CD4-positive, alpha-beta T cell treated with Interleukin-12 subunit alpha and Interleukin-12 subunit beta, for 1 hour (primary cell): Measurements from ENCODE around the gene CD58.

ENCODE experiments used
- DNase-seq: peaks from one replicate; pipeline ENCODE4 v3.0.0-alpha.2; 2020

Gene CD58

DNA sequence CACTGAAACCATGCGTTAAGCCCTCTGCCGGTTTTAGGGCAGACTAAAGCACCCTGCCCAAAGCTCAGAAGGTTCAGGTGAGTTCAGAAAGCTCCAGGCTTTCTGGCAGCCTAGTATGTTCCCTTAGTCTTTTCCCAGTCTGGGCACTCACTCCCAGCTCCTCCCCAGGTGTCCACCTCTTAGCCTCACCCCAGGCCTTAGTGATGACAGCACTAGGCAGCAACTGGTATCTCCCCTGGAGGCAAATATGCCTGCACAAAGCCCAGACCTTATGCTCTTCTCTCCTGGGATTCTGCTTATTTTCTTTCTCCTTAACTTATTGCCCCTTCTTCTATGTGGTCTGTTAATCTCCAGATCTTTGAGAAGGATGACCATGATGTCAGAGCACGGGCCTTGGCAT lies 80.2 kb downstream of the CD58 start:
- no peak for DNase-seq

DNA sequence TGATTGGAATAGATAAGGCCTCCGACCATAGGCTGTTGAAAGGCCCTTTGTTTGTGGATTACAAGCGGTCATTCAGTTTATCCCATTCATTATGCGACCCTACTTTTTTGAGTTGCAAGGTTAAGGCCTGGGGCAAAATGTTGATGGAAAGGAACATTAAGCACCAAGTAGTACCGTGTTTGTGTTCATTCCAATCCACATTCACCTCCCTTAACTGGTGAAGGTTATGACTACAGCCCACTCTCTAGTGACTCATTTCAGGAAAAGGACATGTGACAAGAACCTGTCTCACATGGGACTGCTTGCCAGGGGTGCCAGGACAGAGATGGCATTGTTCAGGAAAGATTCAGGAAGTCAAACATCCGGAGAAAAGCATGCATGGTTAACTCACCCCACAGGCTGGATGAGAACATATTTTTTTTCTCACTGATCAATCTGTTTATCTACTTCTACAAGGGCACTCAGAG lies 81.6 kb downstream of the CD58 start:
- no peak for DNase-seq

DNA sequence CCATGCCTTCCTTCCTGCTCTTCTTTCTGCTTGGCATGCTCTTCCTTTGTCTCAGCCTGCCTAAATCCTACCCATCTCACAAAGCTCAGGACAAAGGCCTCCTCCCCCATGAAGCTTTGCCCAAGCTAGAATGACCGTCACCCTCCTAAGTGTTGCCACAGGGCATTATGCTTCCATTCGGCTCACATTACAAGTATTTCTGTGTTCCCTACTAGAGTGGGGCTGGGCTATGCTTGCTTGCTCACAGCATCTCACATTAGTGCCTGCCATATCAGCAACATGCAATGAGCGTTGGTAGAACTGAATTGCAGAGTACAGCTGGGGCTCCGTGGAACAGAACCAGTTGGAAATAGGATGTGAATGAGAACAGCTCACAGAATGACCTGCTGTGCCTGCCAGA lies 82.8 kb downstream of the CD58 start:
- no peak for DNase-seq

DNA sequence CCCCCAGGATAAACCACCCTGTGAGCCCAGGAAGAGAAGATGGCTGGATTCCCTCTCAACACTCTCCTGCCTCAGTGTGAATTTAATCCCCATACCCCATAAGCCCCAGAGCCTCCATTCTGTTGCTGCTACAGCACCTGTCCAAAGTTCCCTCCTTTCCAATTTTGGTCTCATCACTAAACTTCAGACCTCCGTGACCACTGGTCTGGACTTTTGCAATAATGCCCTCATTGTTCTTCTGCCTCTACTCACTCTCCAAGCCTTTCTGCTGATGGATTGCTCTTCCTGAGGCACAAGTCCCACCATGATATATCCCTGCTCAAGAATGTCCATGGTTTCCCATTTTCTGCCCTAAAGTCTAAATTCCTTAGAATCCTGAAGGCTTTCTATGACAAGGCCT lies 83.2 kb downstream of the CD58 start:
- DNase-seq, result no peak

DNA sequence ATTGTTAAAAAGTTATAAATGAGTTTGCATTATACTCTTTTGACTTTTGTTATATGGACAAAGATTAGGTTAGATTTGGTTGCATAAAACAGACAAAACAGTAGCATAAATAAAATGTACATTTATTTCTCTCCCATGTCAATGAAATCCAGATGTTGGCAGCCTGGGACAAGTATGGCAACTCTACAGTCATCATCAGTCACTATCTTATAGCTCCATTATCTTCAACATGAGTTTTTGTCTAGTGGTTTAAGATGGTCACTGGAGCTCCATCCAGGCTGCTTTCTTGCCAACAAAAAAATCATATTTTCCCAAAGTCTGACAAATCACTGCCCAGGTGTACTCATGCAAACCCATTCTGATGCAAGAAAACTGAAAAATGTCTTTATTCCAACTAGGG lies 83.8 kb downstream of the CD58 start:
- DNase-seq, result no peak

DNA sequence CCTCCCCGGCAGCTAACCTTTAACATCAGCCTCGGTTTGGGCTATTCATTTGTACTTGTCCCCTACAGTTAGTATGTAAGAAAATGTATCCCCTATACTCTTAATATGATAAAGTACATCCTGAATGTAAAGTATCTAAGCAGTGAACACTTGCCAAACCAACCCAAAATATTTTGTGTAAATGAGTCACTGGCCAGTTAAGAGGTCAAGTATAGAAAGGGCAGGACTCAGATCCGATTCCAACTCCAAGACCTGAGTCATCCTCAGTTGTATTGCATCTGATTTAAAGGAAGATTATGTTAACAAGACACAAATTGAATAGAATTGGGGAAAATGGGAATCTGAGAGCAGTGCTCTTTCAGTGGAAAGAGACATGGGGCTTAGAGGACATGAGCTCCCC lies 84.4 kb downstream of the CD58 start:
- DNase-seq, result no peak

DNA sequence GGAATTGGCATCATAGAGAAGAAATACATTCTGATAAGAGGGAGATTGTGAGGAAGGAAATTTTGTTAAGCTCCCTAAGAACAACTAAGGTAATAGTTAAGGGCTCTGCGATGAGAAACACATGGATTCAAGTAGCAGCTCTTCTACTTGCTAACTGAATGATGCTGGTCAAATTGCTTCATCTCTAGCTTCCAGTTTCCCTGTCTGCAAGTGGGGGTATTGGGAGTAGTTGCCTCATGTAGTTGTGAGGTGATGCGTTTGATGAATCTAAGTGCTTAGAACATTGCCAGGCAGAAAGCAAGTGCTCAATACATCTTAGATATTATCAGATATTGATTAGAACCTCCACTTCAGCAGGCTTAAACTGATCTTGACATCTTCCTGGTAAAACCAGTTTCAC lies 84.8 kb downstream of the CD58 start:
- no peak for DNase-seq

DNA sequence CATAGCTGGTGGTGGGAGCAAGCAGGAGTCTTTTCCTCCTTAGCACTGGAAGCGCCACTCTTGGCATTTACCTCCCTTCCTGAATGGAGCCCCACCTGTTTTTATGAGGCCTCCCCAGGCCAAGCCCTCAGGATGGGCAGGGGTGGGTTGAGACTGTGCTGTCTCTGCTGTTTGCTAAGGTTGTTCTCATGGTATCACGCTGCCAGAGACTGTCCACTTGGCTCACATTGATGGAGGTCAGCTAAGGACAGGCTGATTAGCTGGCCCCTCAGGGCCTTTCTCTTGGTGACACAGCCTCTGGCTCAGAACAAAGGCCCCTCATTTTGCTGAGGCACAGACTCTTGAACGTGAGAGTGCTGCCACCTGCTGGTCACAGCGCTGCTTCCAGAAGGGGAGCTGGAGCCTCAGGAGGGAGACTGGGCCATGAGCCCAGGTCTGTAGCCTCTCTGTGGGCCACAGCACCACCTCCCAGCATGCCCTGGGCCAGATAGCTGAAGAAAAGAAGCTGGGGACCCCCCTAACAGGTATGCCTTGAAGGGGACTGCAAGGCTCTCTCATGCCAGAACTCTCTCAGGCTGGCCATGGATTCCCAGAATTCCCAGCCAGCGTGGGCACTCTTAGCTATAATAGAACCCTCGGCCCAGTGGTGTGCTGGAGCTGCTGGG lies 85.6 kb downstream of the CD58 start:
- peak; percentile 85 for DNase-seq

DNA sequence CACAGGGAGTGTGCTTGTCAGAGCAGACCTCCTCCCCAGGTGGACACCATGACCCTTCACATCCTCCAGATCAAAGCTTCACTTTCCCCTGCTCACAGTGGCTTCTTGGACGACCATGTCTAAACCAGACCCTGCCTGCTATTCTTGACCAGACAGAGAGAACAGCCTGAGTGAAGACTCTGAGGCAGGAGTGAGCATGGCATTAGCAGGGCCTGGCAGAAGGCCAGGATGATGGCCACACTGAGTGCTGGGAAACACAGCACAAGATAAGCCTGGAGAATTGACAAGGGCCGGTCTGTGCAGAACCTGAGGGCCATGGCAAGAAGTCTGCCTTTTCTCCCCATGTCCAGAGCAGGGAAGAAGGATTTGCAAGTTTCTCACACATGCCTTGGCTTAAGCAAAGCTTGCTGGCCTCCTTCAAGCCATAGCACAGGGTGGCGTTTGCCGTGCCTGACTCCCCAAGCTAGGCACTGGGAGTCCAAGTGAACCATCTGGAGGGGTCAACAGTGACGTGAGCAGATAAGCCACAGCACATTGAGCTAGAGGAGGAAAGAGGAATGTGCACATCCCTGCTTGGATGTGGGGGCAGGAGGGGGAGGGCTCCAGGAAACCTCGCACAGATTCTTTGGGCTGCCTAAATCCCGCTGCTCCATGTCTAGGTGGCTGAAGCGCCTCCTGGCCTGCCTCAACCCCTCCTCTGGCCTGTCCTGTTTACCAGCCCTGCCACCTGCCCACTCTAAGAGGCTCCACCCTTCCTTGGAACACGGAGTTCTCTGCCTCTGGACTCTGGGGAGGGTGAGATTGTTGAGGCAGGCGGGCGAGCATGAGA lies 87.1 kb downstream of the CD58 start:
- no peak for DNase-seq

DNA sequence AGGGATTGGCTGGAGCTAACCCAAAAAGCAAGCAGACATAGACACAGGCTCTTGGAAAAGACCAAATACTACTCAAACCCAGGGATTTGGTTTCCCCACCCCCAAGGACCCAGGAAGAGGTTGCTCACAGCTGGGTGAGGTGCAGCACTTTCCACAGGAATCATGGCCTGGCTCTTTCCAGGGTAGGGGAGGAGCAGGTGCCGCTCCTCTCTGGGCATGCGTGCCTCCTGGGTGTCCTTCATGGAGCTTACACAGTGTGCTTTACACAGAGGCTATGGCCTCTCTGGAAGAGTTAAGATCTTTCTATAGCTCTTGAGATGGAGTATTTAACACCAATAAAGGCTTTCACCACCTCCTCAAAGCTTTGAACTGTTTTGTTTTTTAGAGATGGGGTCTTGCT lies 88.3 kb downstream of the CD58 start:
- no peak for DNase-seq

DNA sequence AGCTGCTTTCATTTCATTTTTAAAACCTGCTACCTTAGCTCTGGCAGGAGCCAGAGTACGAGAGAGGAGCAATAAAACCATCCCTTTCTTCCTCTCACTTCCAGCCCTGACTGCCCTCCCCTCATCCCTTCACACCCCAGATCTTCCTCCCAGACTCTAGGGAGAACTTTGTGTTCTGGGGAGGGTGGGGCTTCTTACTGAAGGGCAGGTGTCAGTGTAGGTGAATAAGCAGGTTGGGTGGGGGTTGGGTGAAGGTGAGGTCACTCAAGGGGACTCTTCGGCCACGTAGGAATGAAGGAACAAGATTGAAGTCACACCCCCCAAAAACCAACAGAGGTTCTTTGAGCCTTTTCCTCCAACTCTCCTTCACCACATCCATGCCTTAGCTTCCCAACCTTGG lies 88.9 kb downstream of the CD58 start:
- DNase-seq, result no peak

DNA sequence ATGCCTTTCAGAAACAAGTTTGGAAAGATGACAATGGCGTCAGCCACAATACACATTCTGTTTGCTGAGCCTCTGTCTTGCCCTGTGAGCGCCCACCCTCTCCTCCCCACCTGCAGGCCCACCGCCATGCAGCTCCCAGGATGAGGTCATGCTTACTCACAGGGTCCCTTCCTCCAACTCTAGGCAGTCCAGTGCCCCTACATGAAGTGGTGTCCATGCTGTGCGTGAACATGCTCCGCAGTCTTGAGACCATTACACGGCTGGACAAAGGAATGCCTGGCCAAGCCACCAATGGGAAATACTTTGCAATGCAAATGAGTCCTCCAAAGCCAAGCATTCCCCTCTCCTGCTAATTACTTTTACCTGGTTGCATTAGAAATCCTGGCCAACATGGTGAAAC lies 92.2 kb downstream of the CD58 start:
- DNase-seq, result no peak

DNA sequence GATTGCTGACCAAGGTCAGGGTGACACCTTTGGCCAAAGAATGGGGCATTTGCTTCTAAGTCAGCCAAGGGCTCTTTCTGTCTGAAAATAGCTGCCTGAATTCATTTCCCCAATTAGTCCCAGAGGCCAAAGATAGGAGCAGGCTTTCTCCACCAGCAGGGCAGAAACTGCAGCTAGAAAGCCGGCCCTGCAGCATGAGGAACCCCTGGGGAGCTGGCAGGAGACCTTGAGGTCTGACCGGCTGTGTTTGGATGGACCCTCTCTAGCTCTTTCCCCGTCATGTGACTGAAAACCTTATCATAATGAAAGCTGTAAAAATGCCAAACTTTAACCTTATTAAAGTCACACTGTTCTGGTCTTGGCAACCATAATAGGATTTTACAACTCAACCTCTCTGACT lies 93.4 kb downstream of the CD58 start:
- DNase-seq, result no peak

DNA sequence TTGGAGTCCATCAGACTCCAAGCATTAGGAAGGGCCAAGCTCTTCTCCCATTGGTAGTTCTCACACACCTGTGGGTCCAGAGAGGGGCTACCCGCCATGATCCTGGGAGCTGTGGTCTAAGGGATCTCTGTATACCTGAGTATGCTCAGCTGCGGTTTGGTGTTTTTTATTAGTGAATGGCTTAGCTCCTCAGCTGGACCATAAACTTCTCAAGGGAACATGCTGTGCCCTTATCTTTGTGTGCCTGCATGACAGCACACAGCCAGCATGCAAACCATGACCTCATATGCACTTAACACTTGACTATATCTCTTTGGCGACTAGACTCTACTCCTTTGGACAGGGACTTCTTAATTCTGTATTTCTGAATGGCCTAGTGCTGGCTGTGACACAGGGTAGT lies 94.5 kb downstream of the CD58 start:
- no peak for DNase-seq

DNA sequence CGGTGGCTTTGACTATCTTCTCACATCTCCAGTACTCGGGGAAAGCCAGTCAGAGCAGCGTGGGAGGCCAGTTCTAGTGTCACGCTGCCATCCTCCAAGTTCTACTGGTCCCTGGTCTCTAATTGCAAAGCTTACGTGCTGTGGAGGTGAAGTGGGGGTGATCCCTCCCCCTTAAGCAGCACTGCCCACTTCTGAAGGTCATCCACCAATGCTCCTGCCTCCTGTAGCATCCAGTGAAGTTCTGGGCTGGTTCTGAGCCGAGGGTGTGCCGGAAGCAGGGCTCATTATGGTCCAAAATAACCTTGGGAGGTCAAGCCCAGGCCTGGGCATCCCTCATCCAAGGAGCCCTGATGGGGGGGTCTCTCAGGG lies 95.0 kb downstream of the CD58 start:
- DNase-seq, result no peak

DNA sequence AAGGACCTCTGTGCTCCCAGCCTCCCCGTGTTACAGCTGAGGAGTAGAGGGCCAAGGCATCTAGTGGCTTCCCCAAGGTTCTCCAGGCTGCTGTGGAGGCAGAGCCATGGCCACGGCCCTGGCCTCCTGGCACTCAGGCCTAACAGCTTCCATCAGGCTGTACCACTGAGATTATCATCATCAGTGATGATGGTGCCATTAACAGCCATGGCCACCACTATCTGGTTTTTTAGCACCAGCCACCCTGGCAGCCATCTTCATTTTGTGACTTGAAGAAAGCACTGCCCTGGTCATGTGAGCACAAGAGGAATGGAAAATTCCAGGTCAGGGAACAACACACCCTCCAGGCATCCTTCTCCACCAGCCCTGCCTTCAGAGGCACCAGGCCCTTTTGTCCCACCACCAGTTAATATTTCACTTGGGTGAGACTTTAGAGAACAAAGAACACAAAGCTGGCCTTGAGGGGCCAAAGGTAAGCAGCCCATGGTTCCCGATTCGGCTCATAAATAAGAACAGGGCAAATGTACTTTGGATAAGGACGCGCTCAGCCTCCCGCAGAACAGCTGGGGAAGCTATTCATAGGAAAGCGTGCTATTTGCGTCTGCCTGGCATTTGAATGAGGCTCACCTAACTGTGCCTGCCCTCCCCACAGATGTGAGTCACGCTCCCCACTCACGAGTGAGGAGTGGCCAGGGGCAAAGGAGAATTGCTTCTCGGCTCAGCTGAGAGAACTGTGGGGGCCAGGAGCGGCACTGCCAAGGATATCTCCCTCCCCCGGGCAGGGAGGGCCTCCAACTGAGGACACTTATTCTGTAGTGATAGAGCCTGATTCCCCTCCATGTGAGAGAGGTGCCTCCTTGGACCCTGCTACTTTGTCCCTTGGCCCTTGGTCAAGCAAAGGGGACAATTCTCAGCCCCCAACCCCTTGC lies 95.6 kb downstream of the CD58 start:
- DNase-seq, result no peak

DNA sequence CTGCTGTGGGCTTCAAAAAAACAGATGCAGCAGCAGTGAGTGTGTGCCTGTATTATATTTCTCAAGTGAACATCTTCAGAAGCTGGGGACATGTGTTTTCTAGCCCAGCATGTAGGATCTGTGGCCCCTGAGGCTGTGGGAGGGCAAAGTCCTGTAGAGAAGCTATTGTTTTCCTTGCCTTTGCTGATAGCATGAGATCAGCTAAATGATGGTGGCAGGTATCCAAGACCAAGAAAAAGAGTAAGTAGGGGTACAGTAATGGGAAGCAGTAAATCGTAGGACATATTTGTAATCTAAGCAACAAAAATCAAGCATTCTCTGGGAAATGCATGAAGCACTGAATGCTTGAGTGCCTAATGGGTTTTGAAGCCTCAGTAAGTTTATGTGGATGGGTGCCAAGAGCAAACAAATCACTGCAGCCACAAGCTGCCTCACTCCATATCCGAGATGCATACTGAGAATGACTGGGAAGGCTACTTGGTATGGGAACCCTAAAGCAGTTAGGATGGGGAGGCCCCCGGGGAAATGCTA lies 98.3 kb downstream of the CD58 start:
- no peak for DNase-seq

DNA sequence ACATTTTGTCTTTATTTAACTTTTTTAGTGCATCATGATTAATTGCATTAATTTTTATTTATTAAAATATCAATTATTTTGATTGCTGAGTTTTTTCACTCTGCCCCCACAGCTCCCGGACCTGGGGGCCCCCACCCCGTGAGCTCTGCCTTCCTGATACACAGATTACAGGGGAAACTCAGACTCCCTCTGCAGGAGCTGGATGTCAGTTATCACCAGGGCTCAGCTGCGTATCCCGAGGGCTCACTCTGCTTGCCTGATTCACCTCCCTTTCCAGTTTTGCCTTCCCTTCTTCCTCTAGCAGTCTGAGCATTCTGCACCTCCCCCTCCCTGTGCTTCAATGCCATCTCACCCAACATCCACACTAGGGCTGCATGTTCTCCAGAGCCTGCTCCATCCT lies 99.6 kb downstream of the CD58 start:
- DNase-seq, result no peak

DNA sequence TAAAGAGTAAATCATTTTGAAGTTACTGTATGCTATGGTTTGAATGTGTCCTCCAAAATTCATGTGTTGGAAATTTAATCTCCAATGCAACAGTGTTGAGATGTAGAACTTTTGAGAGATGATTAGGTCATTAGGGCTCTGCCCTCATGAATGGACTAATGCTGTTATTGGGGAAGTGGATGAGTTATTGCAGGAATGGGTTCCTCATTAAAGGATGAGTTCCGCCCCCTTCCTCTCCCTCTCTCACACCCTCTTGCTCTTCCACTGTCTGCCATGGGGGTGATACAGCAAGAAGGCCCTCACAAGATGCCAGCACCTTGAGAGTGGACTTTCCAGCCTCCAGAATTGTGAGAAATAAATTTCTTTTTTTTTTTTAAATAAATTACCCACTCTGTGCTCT lies 100.2 kb downstream of the CD58 start:
- DNase-seq, result no peak

DNA sequence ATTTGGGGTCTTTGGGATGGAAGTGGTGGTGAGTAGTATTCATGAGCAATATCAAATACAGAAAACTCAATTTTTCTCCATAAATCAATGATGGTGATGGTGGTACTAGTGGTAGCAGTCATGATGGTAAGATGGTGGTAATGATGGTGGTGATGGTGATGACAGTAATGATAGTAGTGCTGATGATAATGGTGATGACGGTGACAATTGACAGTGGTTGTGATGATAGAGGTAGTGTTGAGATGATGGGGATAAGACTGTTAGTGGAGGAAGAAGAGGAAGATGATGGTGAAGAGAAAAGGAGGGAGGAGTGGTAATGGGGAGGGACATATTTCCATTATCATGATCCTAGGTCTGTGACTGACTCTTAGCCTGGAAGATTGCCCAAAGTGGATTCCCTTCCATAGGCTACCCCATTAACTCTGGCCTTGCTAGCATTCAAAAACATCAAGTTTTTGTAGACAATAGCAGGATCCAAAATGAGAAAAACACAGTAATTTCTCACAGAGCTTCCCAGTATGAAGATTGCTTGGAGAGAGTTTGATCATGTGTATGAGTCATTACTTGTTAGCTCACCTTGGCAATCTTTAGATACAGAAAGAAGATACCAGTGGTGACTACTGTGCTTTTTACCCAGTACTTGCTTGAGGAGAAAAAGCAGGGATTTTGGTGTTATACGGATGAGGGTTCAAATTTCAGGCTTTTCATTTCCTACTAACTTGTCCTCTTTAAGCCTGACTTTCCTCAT lies 103.8 kb downstream of the CD58 start:
- DNase-seq, result no peak

DNA sequence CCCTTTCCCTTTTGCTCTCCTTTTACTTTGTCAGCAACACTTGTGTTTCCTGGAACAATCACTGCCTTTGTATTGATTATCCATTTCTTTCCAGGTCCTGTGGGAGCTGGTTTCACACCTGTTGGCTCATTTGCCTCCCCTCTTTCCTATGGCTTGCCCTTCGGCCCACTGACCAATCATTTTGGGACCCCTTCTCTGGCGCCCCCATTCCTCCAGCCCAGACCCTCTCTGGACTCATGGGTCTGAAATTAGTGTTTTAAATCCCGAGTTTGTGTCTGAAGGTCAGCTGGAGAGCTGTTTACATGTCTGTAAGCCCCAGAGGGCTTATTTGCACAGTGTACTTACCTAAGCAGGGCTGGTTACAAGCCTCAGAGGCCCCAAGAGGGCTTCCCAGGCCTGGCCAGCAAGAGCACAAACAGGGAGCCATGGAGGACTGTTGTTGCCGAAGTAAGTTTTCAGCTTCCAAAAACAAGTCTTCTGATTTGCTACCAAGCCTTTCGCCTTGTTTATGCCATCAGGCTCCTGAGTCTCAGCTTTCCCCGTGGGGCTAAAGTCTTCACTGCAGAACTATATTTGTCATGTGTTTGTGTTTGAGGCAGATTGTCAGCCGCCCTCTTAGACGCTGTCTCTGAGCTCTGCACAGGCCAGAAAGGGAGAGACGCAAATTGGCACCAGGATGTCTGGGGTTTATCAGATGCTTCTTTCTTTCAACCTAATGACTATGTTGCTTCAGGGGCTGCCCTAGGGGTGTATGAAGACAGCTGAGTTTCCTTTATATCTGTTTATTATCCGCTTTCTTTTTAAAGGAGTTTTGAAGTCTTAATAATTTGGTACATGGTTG lies 104.8 kb downstream of the CD58 start:
- no peak for DNase-seq

DNA sequence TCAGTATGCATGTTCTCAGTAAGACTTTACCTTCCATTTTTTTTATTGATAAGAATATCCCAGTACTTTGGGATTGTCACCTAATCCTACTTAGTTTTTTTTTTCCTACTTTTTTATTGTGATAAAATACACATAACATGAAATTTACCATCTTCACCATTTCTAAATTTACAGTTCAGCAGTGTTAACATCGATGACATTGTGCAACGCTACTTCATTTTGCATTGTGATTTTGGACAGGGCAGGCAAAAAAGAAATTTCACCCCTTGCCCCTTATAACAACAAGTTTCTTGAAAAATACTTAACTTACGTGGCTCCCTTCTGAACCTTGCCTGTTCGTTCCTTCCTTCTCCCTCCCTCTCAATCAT lies 105.4 kb downstream of the CD58 start:
- no peak for DNase-seq
